CD4-positive, alpha-beta T cell treated with Interleukin-15 for 4 hours (primary cell): ENCODE results near the gene AHCTF1.
"Not testable (repeated sequence)": the region's sequence is repeated elsewhere in the genome, so short reads cannot be mapped to it uniquely, and the experiment has no call there.

Source experiments
- DNase-seq: peaks from one replicate; pipeline ENCODE4 v3.0.0-alpha.2; 2020; ENCODE audit warnings: low spot score

AHCTF1 gene

DNA sequence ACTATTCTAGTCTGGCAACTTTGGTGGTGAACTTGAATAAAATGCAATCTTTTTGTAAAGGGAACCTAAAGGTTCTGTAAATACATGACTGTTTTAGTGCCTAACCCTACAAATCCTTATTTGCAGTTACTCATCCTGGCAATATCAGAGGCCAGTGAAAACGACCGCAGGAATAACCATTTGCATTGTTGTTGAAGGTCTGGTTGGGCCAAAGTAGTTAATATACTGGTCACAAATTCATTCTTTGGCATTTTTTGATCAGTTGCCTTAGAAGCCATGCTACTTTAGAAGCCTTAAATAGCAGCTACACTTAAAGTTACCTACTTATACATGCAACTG lies 93.7 kb downstream of the AHCTF1 start:
- DNase-seq: no peak

DNA sequence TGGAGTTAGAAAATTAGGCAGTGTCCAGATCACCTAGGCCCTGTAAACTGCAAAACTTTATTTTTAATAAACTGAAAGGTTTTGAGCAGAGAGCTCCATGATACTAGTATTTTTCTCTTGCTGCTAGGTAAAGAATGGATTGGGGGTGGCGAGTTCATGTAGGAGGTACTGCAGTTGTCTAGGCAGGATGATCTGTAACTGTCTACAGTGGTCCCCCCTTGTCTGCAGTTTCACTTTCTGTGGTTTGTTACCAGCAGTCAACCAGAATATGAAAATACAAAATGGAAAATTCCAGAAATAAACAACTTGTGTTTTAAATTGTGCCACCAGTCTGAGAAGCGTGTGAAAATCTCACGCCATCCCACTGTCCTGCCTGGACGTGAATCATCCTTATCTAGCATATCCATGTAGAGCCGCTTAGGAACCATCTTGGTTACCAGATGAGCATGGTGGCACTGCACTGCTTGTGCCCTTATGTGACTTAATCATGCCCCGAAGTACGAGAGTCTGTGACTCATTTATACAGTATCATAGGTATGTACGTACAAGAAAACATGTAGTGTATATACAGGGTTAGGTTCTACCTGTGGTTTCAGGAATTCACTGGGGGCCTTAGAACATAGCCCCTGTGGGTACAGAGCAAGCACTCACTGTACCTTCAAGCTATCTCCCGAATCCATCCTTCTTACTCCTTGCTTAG lies 94.2 kb downstream of the AHCTF1 start:
- DNase-seq: no peak

DNA sequence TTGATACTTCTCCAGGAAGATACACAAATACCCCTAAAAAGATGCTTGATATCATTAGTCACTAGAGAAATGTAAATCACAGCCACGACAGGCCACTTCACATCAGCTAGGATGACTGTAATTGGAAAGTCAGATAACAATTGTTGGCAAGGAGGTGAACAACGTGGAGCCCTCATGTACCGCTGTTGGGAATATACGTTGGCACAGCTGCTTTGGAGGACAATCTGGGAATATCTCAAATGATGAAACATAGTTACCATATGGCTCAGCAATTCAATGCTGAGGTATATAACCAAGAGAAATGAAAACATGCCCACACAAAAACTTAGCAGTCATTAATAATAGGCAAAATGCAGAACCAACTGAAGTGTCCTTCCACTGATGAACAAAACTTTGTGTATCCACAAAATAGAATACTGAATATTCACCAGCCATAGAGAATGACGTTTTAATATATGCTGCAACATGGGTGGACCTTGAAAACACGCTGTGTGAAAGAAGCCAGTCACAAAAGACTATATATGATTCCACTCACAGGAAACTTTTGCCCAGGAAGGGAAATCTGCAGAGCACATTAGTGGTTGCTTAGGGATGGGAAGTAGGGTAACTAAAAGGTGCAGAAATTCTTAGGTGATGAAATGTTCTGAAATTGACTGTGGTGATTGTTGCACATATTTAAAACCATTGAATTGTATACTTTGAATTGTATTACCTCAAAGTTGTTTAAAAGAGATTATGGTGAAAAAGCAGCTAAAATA lies 95.4 kb downstream of the AHCTF1 start:
- no peak for DNase-seq

DNA sequence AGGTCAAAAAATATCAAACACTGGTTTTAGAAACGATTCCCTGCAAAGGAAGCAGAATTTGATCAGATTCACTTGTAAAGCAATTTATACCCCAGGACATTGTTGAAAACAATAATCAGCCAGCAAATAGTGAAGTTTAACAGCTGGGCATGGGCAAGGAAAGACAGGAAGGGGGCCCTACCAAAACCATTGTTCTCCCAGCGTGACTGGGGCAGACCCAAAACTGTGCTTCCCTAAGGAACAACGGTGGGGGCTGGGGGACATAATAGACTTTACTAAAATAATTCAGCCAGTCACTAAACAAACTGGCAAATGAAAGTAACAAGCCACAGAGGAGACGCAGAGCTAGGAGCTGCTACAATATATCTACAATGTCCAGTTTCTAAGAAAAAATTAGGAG lies 100.2 kb downstream of the AHCTF1 start:
- no peak for DNase-seq

DNA sequence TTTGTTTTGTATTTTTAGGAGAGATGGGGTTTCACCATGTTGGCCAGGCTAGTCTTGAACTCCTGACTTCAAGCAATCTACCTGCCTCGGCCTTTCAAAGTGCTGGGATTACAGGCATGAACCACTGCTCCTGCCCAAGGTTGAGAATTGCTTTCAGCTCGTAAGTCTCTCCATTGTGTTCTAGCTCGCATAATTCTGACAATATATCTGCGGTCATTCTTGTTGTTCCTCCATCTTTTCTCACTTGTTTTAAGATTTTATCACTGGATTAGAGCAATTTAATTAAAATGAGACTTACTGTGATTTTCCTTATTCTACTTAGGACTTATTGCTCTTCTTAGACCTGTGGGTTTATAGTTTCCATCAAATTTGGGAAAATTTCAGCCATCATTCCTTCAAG lies 102.9 kb downstream of the AHCTF1 start:
- no peak for DNase-seq

DNA sequence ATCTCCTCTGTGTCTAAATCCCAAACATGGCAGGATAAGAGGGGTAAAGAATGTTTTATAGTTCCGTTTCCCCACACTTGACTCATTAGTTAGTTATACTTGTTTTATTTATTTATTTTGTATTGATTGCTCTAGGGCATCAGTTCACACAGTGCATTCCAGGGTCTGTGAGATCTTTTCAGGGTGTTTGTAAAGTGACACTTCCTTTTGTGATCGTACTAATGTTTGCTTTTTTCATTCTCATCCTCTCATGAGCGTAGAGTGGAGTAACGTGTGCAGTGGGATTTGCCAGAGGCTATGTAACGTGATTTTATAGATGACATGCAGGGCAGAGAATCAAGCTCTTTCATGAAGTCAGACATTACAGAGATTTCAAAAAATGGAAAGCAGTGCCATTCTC lies 104.4 kb downstream of the AHCTF1 start:
- DNase-seq: no peak

DNA sequence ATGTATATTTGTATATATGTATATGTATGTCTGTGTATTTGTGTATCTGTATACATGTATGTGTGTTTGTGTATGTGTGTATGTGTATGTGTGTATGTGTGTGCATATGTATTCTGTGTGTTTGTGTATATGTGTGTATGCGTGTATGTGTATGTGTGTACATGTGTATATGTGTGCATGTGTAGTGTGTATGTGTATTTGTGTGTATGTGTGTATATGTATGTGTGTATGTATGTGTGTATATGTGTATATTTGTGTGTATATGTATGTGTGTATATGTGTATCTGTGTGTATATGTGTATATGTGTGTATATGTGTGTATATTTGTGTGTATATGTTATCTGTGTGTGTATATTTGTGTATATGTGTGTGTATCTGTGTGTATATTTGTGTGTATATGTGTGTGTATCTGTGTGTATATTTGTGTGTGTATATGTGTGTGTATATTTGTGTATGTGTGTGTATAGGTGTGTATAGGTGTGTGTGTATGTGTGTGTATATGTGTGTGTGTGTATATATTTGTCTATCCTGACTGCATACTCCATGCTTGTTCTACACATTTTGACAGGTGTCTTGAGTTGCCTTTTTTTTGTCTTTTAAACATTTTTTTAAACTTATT lies 106.1 kb downstream of the AHCTF1 start:
- no peak for DNase-seq

DNA sequence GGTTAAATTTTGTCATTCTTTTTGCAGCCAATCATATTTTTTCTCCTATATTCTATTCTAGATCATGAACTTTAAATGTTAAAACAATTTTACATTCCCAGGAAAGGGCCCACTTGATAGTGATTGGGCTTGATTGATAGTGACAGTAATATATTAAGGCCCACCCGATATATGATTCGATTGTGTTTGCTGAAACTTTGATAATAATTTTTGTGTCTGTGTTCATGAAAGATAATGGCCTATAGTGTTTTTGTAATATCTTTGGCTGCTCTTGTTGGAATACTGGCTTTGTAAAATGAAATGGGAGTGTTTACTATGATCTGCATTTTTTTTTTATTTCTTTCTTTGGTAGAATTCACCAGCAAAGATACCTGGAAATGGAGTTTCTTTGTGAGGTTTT lies 107.2 kb downstream of the AHCTF1 start:
- DNase-seq: no peak

DNA sequence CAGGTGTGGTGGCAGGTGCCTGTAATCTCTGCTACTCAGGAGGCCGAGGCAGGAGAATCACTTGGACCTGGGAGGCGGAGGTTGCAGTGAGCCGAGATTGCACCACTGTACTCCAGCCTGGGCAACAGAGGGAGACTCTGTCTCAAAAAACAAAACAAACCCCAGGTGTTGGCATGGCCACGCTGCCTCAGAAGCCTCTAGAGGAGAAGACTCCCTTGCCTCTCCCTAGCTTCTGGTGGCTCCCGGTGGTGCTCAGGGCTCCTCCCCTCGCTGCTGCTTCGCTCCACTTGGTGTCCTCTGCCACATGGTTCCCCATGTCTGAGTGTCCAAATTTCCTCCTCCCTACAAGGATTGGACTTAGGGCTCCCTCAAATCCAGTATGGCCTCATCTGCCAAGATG lies 109.6 kb downstream of the AHCTF1 start:
- DNase-seq: not testable (repeated sequence)

DNA sequence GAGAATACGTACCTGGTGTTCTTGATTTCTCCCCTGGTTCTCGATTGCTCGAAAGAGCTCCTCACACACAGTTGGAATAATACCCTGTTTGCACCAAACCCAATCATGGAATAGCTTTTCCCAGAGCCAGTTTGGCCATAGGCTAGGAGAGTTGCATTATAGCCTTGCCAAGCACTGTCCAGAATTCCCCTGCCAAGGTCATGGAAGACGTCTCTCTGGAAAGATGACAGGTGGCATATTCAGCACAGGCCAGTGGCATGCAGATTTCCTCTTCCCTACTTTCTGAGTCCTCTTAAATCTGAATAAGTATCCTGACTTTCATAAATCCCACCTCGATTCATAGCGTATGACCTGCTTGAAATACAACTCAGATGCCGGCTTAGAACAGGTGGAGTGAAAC lies 111.1 kb downstream of the AHCTF1 start:
- no peak for DNase-seq

DNA sequence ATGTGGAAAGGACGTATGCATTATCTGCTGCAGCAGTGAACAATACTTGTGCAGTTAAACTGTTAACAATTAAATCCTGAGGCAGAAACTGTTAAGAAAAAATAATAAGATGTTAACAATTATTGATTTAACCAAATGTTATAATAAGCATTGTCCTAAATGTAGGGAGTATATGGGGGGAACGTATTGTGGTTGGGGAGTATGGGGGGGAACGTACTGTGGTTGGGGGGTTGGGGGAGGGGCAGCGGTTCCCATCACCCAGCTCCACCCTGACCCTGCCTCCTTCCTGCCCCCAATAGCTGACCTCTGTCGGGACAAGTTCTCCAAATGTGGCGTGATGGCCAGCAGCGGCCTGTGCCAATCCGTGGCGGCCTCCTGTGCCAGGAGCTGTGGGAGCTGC lies 114.0 kb downstream of the AHCTF1 start:
- DNase-seq: not testable (repeated sequence)

DNA sequence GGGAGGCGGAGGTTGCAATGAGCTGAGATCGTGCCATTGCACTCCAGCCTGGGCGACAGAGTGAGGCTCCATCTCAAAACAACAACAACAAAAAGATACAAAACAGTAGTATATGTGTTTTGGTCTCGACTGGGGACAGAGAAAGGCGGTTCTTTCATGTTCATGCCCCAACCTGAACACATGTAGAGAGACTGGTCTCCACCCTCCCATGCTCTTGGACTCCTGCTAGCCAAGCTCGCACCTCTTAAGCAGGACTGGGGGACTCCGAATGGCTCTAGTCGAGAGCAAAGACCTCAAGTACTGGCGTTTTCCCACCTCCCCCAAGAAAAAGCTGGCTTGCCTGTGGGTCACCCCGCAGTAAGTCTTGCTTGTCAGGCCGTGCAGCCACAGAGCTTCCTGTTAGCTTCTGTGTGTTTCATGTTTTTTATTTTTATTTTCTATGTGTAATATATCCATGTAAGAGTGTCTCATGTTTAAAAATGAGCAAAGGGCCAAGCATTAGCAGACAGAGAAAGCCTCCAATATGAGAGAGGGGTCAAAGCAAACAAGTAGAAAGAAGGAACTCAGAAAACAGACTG lies 116.0 kb downstream of the AHCTF1 start:
- no peak for DNase-seq

DNA sequence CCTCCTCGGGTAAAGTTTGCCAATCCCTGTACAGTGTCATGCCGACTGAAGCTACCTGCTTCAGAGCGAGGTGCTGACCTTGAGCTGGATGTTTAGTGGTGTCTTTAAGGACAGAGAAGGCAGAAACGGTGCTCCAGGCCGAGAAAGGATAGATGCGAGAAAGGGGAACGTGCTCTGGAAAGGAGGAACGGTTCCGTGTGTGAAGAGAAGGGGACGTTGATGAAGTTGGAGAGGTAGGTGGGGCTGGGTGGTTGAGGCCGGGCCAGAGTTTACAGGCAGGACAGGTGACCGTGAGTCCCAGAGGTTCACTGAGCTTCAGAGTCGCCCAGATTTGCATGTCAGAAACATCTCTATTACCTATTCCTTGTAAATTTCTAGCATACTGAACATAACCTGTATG lies 116.9 kb downstream of the AHCTF1 start:
- DNase-seq: no peak

DNA sequence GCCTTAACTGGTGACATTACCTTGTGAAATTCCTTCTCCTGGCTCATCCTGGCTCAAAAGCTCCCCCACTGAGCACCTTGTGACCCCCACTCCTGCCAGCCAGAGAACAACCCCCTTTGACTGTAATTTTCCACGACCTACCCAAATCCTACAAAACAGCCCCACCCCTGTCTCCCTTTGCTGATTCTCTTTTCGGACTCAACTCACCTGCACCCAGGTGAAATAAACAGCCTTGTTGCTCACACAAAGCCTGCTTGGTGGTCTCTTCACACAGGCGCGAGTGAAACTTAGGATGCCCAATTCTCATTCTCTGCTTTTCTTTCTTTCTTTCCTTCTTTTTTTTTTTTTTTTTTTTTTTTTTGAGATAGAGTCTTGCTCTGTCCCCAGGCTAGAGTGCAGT lies 118.4 kb downstream of the AHCTF1 start:
- DNase-seq: not testable (repeated sequence)

DNA sequence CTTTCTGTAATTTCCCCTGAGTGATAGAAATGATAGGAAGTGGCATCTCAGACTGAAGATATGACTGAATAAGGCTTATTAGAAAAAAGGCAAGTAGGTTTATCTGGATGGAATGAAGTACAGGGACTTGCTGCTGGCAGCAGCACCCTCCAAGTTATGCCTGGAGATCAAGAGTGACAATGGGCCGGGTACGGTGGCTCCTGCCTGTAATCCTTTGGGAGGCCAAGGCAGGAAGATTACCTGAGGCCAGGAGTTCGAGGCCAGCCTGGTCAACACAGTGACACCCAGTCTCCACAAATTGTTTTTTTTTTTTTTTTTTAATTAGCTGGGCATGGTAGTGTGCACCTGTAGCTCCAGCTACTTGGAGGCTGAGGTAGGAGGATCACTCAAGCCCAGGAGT lies 119.8 kb downstream of the AHCTF1 start:
- DNase-seq: no peak

DNA sequence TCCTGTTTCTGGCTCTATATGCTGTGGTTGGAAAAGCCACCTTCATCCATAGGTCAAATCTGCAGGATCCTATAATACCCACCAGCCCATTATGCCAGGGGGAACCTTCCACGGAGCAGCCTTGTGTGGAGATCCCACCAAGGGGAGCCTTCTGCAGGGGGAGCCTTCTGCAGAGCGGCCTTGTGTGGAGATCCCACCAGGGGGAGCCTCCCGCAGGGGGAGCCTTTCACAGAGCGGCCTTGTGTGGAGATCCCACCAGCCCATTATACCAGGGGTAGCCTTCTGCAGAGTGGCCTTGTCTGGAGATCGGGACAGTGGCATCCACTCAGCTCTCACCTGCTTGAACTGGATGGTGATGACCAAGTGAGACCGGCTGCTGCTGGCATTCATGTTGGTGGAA lies 122.3 kb downstream of the AHCTF1 start:
- DNase-seq: no peak

DNA sequence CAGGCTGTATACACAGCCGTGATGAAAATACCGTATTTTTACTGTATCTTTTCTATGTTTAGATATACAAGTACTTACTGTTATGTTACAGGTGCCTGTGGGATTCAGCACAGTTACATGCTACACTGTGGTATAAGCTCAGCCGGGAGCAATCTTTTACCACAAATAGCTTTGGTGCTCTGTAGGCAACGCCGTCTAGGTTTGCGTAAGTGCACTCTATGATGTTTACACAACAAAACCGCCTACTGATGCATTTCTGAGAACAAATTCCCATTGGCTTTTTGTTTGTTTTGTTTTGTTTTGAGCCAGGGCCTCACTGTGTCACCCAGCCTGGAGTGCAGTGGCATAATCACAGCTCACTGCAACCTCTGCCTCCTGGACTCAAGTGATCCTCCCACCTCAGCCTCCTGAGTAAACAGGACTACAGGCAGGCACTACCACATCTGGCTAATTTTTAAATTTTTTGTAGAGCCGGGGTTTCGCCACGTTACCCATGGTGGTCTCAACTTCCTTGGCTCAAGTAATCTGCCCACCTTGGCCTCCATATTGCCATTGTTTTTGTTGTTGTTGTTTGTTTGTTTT lies 126.5 kb downstream of the AHCTF1 start:
- DNase-seq: no peak

DNA sequence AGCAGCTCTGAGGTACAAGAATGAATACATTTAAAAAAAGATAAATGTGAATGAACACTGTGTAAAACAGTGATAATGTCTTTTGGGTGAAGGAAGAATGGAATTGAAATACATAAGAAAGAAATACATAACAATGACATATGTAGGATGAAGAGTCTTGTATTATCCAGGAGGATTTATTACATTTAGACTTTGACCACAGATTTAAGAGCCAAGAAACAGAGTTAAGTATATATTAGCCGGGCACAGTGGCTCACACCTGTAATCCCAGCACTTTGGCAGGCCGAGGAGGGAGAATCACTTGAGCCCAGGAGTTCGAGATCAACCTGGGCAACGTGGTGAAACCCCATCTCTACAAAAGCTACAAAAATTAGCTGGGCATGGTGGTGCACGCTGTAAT lies 127.9 kb downstream of the AHCTF1 start:
- DNase-seq: no peak

DNA sequence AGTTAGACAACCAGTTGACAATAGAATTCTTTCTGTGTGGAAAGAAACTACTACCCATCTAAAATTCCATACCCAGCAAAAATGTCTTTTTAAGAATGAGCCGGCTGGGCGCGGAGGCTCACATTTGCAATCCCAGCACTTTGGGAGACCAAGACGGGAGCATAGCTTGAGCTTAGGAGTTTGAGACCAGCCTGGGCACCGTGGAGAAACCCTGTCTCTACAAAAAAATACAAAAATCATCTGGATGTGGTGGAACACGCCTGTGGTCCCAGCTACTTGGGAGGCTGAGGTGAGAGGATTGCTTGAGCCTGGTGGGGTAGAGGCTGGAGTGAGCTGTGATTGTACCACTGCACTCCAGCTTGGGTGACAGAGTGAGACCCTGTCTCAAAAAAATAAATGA lies 128.4 kb downstream of the AHCTF1 start:
- DNase-seq: no peak

DNA sequence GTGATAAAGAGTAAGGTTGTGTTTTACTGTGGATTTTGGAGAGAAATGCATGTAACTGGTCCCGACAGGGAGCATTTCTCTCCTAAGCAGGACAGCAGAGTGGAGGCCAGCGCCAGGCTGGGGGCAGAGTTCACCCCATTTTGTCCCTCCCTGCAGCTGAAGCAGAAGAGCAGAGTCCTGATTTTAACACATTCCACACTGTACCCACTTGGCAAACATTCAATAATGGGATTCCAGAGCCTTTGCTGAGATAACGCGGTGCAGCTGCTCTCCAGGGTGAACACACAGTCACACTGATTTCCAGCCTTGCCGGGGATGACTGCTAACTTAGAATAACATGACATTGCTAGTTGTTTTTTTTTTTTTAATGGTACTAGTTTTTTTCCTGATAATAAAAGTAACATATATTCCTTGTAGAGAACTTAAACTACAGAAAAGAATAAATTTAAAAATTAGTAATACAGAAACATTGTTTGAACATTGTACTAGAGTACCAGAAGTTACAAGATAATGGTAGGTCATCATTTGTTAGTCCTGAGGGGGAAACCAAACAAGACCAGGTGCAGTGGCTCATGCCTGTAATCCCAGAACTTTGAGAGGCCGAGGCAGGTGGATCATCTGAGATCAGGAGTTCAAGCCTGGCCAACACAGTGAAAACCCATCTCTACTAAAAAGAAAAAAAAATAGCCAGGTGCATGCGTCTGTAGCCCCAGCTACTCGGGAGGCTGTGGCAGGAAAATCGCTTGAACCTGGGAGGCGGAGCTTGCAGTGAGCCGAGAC lies 130.3 kb downstream of the AHCTF1 start:
- no peak for DNase-seq

DNA sequence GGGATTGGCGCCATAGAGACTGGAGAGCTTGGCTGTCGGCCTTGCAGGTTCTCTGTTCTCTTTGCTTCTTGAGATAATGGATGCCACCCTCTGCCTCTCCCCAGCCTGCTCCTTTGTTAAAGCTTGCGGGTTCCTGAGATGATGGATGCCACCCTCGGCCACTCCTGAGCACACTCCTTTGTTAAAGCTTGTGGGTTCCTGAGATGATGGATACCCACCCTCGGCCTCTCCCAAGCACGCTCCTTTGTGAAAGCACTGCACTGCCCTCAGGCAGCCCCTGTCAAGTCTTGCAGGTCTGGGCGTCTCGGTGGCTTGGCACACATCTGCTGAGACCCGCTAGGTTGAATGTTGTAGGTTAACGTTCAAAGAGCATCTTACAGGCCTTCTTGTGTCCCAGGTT lies 131.0 kb downstream of the AHCTF1 start:
- DNase-seq: no peak

DNA sequence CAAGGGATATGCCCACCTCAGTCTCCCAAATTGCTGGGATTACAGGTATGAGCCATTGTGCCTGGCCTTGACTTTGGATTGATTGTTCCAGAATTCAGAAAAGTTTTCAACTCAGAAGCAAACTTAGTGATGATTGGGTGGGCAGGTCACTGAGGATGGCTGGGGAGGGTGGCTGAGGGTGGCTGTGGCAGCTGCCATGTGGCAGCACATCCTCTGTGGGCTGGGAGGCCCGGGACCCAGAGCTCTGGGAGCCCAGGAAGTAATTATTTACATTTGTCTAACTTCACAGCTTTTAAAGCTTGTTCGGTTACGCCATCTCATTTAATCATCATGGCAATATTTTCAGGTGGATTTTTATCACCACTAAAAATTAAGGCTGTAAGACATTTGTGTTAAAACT lies 131.4 kb downstream of the AHCTF1 start:
- DNase-seq: no peak
